ENCODE data around the gene CATSPERZ.

GRCh38 chr11:64303109-64304031 is 3.2 kb downstream of the CATSPERZ start:
- TF ChIP-seq POLR2A (IDR thresholded peaks at IDR 0.05; ENCODE audit: low read depth, low read length) (no peak), POLR2AphosphoS5 (IDR thresholded peaks at IDR 0.05; ENCODE audit: low read depth, low read length) (no peak)
